GM18505 (cell line): ENCODE measurements around the gene ATG14.

Experiments
- ATAC-seq: cut with Tn5 transposase; IDR thresholded peaks from one replicate; pipeline ENCODE4 v1.9.1; 2021; ENCODE audit not compliant: unreplicated experiment
- POLR2A ChIP-seq: IDR thresholded peaks from 4 replicates; pipeline ENCODE4 v1.6.1; 2011; ENCODE audit warnings: borderline replicate concordance; ENCODE audit not compliant: insufficient read depth, insufficient read length; ENCODE audit errors: extremely low read depth

ATG14 gene

GRCh38 chr14:55316564-55316963 lies 95.1 kb downstream of the ATG14 start:
- TF ChIP-seq POLR2A: no peak
- ATAC-seq: no peak
